Measurements from ENCODE around the gene ECHDC3. TPM values are rescaled to one million over a fixed set of nuclear protein-coding genes. Genes with fewer than 3 reads are reported as not detected.

The ECHDC3 gene
- total and polyA plus RNA-seq, 2 of the 4 experiments (the other 2 are of a cell fraction): 4.3 to 5.0 TPM

DNA sequence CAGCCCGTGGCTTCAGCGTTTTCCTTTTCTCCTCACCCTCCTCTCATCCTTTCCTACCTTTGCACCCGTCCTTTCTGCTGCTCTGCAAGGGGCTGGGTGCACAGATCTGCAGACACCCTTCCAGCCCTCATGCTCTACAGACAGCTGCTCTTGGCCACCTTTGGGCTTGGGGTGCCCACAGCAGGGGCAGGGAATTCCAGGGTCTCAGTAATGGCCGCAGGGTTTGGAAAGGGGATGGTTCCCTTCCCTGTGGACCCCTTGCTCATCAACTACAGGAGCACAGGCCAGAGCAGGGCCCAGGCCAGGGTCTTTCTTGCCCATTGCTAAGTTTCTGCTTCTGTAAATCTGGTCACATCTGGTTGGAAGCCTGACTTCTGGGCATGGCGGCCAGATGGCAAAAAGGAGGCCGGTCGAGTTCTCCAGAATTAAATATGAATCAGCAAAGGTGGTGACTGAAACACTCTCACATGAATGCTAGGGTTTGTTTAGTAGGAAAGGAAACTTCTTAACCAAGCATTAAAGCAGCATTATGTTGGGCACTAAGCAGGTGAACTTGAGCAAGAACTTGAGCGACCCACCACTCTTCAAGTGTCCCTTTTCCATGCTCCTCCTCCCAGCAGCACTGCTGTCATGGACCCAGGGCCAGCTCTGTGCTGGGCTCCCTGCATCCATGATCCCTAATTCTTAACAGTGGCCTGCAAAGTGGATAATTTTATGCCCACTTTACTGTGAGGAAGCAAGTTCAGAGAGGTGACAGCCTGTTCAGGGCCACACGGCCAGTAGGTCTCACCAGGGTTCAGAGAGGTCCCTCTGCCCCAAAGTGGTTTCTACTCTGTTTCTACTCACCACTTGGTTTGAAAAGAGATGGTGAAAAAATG is 1.5 kb downstream of the ECHDC3 start (continued):
- no peak for TF ChIP-seq NFE2L2 (IDR thresholded peaks at IDR 0.05; ENCODE audit: low read depth, low read length)

DNA sequence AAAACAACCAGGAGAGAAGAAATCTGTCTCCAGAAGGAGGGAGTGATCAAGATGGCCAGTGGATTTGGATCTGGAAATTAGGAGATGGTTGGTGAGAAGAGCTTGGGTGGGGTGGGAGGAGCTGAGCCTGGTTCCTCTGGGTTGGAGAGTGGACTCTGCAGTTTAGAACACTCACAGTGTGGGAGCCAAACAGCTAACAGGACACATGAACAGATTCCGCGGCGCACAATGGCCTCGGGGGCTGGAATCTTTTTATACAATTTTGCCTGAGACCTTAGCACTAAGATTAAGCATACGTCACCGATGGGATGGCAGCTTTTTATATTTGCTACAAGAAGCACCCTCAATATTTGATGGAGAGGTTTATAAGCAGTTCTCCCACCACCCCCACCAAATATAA is 2.9 kb downstream of the ECHDC3 start:
- H3K4me1 ChIP-seq (ENCODE audit: control insufficient read depth, insufficient read depth, low read length): no peaks in the 10 kb centered on the region
- no peak overlapping the region for H3K4ac ChIP-seq (ENCODE audit: low read depth, low read length)
- H2AK5ac ChIP-seq (ENCODE audit: low read depth, low read length): no peak overlapping the region
- no peaks in the 10 kb centered on the region for H3K9me3 ChIP-seq (ENCODE audit: control insufficient read depth, insufficient read depth, low read length)
- H4K8ac ChIP-seq (ENCODE audit: low read depth in 2 of 2, low read length in 2 of 2): no peak overlapping the region
- H2BK120ac ChIP-seq (ENCODE audit: low read depth, low read length): no peak overlapping the region
- WGBS, 2 experiments (ENCODE audit: extremely low coverage in 2 of 2, insufficient read length in 1 of 2): no CpG with 5 or more reads among the region's 6 CpGs
- H3K18ac ChIP-seq (ENCODE audit: low read depth, low read length): no peak overlapping the region
- no peak overlapping the region for H2AFZ ChIP-seq (replicated peaks; ENCODE audit: low read length, poor library complexity)
- CTCF ChIA-PET: interaction anchor here (0.6 kb wide), 1 partner anchor 1018 kb away, joined by 5 read pairs; no protein-coding TSS in a partner anchor
- no peaks in the 10 kb centered on the region for H4K20me1 ChIP-seq (ENCODE audit: insufficient read depth, low read length)
- H3K27ac ChIP-seq (ENCODE audit: insufficient read depth, low read length): no peak overlapping the region
- H2BK20ac ChIP-seq (ENCODE audit: low read depth, low read length): no peak overlapping the region
- H3K27me3 ChIP-seq (ENCODE audit: control insufficient read depth, insufficient read depth, low read length): no peaks in the 10 kb centered on the region
- intact Hi-C loops (cut with micrococcal nuclease) (no loop called here), dilution Hi-C loops (cut with HindIII; ENCODE audit: low sequenced_read_pairs, unreplicated experiment) (no loop called here), in situ Hi-C loops (cut with MboI; ENCODE audit: low sequenced_read_pairs) (no loop called here)
- H3K4me2 ChIP-seq (ENCODE audit: low read depth, low read length): no peak overlapping the region
- no peak overlapping the region for H3K23ac ChIP-seq (ENCODE audit: low read depth, low read length)
- H3K56ac ChIP-seq (ENCODE audit: extremely low read depth, insufficient read depth, low read length): no peak overlapping the region
- H3K36me3 ChIP-seq (ENCODE audit: control insufficient read depth, insufficient read depth, low read length): no peaks in the 10 kb centered on the region
- no peak overlapping the region for H3K4me3 ChIP-seq (ENCODE audit: insufficient read depth, low read depth, low read length)
- H2AK9ac ChIP-seq (replicated peaks; ENCODE audit: low read depth, low read length, poor library complexity): no peak overlapping the region
- H2BK5ac ChIP-seq (ENCODE audit: low read depth, low read length, poor library complexity, severe bottlenecking): no peak overlapping the region
- no peak overlapping the region for H4K5ac ChIP-seq (ENCODE audit: low read depth, low read length)
- POLR2A ChIA-PET (ENCODE audit: unreplicated experiment): no interaction called here
- no TSS peak for BruUV-seq (replicated peaks)
- 0 out of 4 replicates have a peak, but pooled peaks cover 0 to 4% of the 10 kb centered on the region in 2 experiments for H3K79me1 ChIP-seq (ENCODE audit: low read depth in 1 of 2, low read length in 2 of 2)
- H3K9me1 ChIP-seq (ENCODE audit: insufficient read depth, low read length): no peaks in the 10 kb centered on the region
- DNase-seq (no peak), ATAC-seq (ENCODE audit: low read depth) (no peak)
- TF ChIP-seq USF2 (IDR thresholded peaks at IDR 0.05; ENCODE audit: low read depth, low read length) (no peak), RFX5 (IDR thresholded peaks at IDR 0.05; ENCODE audit: low read depth, low read length) (no peak), MXI1 (IDR thresholded peaks at IDR 0.05; ENCODE audit: borderline replicate concordance, low read depth, low read length) (no peak)
- no peak overlapping the region for H3K14ac ChIP-seq (replicated peaks; ENCODE audit: low read depth, low read length)
- H4K91ac ChIP-seq (ENCODE audit: insufficient read depth, low read depth, low read length): no peak overlapping the region
- no peak overlapping the region for H3K9ac ChIP-seq (ENCODE audit: low read depth, low read length)
- no peak overlapping the region for H2BK15ac ChIP-seq (ENCODE audit: low read depth, low read length)

All from IMR-90 (cell line).